ENCODE data around the gene UNC119B. TPM values are rescaled to one million over a fixed set of nuclear protein-coding genes. Genes with fewer than 3 reads are reported as not detected.

UNC119B gene
- total RNA-seq, 1 donor from 2014 or later = 12.9 TPM

DNA sequence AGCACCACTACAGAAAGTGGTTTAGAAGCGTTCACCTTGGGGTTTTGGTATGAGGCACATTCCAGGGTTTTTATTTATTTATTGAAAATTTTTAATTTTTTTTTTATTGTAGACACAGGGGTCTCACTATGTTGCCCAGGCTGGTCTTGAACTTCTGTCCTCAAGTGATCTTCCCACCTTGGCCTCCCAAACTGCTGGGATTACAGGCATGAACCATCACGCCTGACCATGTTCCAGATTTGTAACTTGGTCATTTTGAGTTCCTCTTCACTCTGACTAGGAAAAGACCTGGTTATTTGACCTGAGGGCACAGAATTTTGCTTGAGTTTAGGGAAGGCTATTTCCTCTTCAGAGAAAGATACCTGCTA lies 20.2 kb upstream of the UNC119B start:
- Histone ChIP-seq H3K36me3 (ENCODE audit: control insufficient read depth, insufficient read depth, low read length) (peaks cover 9% of the 10 kb centered on the region), H3K4me3 (ENCODE audit: low read depth, low read length) (no peak overlapping the region), H3K27me3 (ENCODE audit: control insufficient read depth, insufficient read depth, low read length) (no peaks in the 10 kb centered on the region)
- no peak for DNase-seq (ENCODE audit: low read depth)
- TF ChIP-seq, protein P1, sequence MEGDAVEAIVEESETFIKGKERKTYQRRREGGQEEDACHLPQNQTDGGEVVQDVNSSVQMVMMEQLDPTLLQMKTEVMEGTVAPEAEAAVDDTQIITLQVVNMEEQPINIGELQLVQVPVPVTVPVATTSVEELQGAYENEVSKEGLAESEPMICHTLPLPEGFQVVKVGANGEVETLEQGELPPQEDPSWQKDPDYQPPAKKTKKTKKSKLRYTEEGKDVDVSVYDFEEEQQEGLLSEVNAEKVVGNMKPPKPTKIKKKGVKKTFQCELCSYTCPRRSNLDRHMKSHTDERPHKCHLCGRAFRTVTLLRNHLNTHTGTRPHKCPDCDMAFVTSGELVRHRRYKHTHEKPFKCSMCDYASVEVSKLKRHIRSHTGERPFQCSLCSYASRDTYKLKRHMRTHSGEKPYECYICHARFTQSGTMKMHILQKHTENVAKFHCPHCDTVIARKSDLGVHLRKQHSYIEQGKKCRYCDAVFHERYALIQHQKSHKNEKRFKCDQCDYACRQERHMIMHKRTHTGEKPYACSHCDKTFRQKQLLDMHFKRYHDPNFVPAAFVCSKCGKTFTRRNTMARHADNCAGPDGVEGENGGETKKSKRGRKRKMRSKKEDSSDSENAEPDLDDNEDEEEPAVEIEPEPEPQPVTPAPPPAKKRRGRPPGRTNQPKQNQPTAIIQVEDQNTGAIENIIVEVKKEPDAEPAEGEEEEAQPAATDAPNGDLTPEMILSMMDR (IDR thresholded peaks at IDR 0.05; ENCODE audit: insufficient read depth, low read length, severe bottlenecking) = no peak
- no peak for FAIRE-seq

DNA sequence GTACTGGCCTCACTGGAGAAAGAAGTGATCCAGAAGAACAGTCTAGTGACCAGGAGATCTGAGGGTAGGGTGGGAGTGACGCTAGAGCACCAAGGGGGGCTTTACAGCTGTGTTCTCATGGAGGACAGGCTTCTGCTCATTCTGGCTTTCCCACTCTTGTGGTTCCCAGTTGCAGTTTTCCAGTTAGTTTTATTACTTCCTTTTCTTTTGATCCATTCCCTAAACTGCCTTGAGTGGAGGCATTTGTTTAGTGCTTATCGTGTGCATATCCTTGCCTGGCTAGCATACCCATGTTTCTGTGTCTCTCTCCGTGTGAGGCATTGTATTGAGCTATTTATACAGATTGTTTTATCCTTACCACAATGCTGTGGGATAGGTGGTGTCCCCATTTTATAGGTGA lies 19.3 kb upstream of the UNC119B start:
- Histone ChIP-seq H3K4me3 (ENCODE audit: low read depth, low read length) (no peak overlapping the region), H3K36me3 (ENCODE audit: control insufficient read depth, insufficient read depth, low read length) (peaks cover 12% of the 10 kb centered on the region), H3K27me3 (ENCODE audit: control insufficient read depth, insufficient read depth, low read length) (no peaks in the 10 kb centered on the region)
- TF ChIP-seq, protein P1 (IDR thresholded peaks at IDR 0.05; ENCODE audit: insufficient read depth, low read length, severe bottlenecking) = no peak
- no peak for FAIRE-seq
- DNase-seq (ENCODE audit: low read depth) = no peak

DNA sequence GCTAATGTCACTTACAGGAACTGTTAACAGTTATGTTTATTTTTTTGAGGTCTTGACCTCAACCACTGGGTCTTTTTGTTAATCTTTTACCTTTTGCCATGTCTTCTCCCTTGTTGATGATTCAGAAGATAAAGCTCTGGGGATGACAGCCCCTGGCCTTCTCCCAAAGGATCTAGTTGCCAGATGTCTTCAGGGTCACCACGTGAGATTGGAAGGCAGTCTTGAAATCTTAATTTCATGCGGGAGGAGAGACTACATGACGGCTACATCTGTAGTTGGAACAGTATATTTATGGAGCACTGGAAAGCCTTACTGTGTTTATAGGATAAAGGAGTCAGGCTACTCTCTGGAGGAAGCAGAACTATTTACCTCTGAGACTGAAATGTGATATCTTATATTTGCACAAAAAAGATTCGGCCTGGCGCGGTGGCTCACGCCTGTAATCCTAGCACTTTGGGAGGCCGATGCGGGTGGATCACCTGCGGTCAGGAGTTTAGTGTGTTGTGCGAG lies 17.7 kb upstream of the UNC119B start:
- TF ChIP-seq, protein P1 (IDR thresholded peaks at IDR 0.05; ENCODE audit: insufficient read depth, low read length, severe bottlenecking) = no peak
- no peak for FAIRE-seq
- DNase-seq (ENCODE audit: low read depth) = no peak
- H3K4me3 ChIP-seq (ENCODE audit: low read depth, low read length) = no peak overlapping the region
- H3K27me3 ChIP-seq (ENCODE audit: control insufficient read depth, insufficient read depth, low read length) = no peaks in the 10 kb centered on the region
- H3K36me3 ChIP-seq (ENCODE audit: control insufficient read depth, insufficient read depth, low read length) = peaks cover 19% of the 10 kb centered on the region

DNA sequence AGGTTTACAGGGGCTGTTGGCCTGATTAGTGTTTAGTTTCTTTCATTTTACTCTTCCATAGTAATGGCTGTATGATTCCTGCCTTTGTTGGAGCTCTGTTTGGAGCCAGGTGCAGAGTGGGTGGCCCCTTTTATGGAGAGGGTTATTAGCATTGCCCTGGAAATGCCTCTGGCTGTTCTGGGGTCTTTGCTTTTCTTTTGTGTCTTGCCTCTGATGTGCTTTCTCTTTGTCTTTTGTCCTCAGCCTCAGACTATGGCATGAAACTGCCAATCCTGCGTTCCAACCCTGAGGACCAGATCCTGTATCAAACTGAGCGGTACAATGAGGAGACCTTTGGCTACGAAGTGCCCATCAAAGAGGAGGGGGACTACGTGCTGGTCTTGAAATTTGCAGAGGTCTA lies 16.4 kb upstream of the UNC119B start:
- Histone ChIP-seq H3K27me3 (ENCODE audit: control insufficient read depth, insufficient read depth, low read length) (no peaks in the 10 kb centered on the region), H3K4me3 (ENCODE audit: low read depth, low read length) (no peak overlapping the region), H3K36me3 (ENCODE audit: control insufficient read depth, insufficient read depth, low read length) (peaks cover 23% of the 10 kb centered on the region)
- no peak for DNase-seq (ENCODE audit: low read depth)
- no peak for FAIRE-seq
- TF ChIP-seq, protein P1 (IDR thresholded peaks at IDR 0.05; ENCODE audit: insufficient read depth, low read length, severe bottlenecking) = no peak

DNA sequence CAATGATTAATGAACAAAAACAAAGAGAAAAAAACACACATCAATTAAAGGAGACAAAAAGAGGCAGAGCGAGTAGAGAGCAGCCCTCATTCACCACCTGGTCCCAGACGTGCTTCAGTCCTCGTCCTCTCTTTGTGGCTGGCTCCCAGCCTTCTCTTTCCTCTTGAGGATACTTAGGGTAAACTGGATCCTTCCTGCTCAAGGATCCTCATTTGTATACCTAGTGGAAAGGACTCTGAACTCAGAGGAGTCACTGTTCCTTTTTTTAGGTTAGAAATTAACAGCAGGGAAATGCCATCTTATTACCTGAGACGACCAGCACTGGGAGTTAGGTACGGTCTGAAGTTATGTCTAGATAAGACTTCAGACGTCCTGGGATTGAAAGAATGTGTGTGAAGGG lies 13.6 kb upstream of the UNC119B start:
- Histone ChIP-seq H3K36me3 (ENCODE audit: control insufficient read depth, insufficient read depth, low read length) (peaks cover 28% of the 10 kb centered on the region), H3K27me3 (ENCODE audit: control insufficient read depth, insufficient read depth, low read length) (no peaks in the 10 kb centered on the region), H3K4me3 (ENCODE audit: low read depth, low read length) (no peak overlapping the region)
- DNase-seq (ENCODE audit: low read depth) (no peak), FAIRE-seq (no peak)
- TF ChIP-seq, protein P1 (IDR thresholded peaks at IDR 0.05; ENCODE audit: insufficient read depth, low read length, severe bottlenecking) = no peak

DNA sequence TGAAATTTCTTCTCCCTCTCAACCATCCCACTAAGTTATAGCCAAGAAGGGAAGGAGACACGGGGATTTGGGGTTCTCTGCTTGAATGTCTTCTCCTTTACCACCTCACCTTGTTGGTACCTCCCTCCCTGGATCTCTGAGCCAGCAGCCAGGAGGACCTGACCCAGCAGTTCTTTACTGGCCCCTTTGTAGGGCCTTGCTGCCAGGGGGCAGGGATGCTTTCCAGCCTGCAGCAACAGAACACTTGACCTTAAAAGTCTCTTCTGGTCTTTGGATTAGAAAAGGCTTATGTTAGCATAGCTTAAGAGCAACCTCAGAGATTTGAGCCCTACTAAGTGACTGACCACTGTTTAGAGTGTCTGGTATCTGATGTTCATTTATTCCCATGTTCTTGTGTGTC lies 12.9 kb upstream of the UNC119B start:
- no peak overlapping the region for H3K4me3 ChIP-seq (ENCODE audit: low read depth, low read length)
- TF ChIP-seq, protein P1 (IDR thresholded peaks at IDR 0.05; ENCODE audit: insufficient read depth, low read length, severe bottlenecking) = no peak
- FAIRE-seq (no peak), DNase-seq (ENCODE audit: low read depth) (no peak)
- no peaks in the 10 kb centered on the region for H3K27me3 ChIP-seq (ENCODE audit: control insufficient read depth, insufficient read depth, low read length)
- H3K36me3 ChIP-seq (ENCODE audit: control insufficient read depth, insufficient read depth, low read length) = peaks cover 28% of the 10 kb centered on the region

Data from bronchial epithelial cell (primary cell).